22Rv1 (cell line): Measurements from ENCODE around the gene PARVG.

ENCODE experiments used
- CTCF ChIP-seq: fragments of 450-650 bp; IDR thresholded peaks from 2 replicates; pipeline ENCODE4 v1.5.1; 2017; ENCODE audit warnings: mild to moderate bottlenecking
- ZFX ChIP-seq: fragments of 450-650 bp; IDR thresholded peaks from 2 replicates; pipeline ENCODE4 v1.6.1; 2017; ENCODE audit warnings: antibody characterized with exemption, borderline replicate concordance

DNA sequence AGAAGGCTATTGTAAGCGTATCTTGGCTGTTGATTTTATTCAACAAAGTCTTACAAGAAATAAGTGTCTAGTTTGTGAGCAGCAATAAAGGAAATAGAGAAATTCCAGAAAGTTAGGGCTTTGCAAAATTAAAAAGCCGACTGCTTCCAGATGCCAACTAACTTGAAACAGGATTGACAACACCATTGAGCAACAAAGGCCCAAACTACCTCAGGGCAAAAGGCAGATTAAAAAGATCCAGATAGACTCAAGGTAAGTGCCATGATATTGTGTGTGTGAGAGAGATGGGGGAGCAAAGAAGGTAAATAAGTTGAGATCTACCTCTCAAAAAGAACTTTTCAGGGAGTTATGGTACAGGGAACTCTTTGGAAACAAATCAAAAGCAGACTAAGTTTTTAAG lies 49.1 kb downstream of the PARVG start:
- no peak for TF ChIP-seq CTCF
- TF ChIP-seq ZFX = no peak
